Stimulated activated CD4-positive, alpha-beta T cell treated with anti-CD3 and anti-CD28 coated beads, Interleukin-1b, Interleukin-23, amount 100 ng/mL, for 48 hours (primary cell): ENCODE results near the gene MDFIC2.
"Not testable (repeated sequence)": the region's sequence is repeated elsewhere in the genome, so short reads cannot be mapped to it uniquely, and the experiment has no call there.

Experiments used
- DNase-seq: peaks from one replicate; pipeline ENCODE4 v3.0.0-alpha.2; 2020

The MDFIC2 gene

GRCh38 chr3:70250492-70250891, 61.9 kb downstream of the MDFIC2 start:
- no peak for DNase-seq

- no peak for DNase-seq
These were observed 62.8 kb downstream of the MDFIC2 start for GRCh38 chr3:70249509-70250160.

- no peak for DNase-seq
These were observed 63.6 kb downstream of the MDFIC2 start for GRCh38 chr3:70248856-70249255.

GRCh38 chr3:70247955-70248354, 64.5 kb downstream of the MDFIC2 start:
- no peak for DNase-seq

- no peak for DNase-seq
These were observed 66.5 kb downstream of the MDFIC2 start for GRCh38 chr3:70245746-70246525.

- no peak for DNase-seq
These were observed 68.0 kb downstream of the MDFIC2 start for GRCh38 chr3:70244422-70244821.

GRCh38 chr3:70242297-70242882, 70.0 kb downstream of the MDFIC2 start:
- no peak for DNase-seq

GRCh38 chr3:70233812-70234211, 78.6 kb downstream of the MDFIC2 start:
- DNase-seq = no peak

- no peak for DNase-seq
These were observed 79.3 kb downstream of the MDFIC2 start for GRCh38 chr3:70233112-70233511.

GRCh38 chr3:70231266-70231701, 81.2 kb downstream of the MDFIC2 start:
- no peak for DNase-seq

GRCh38 chr3:70227437-70227836, 85.0 kb downstream of the MDFIC2 start:
- DNase-seq = no peak

- no peak for DNase-seq
These were observed 87.3 kb downstream of the MDFIC2 start for GRCh38 chr3:70225146-70225545.

GRCh38 chr3:70224337-70224736, 88.1 kb downstream of the MDFIC2 start:
- no peak for DNase-seq

- no peak for DNase-seq
These were observed 94.0 kb downstream of the MDFIC2 start for GRCh38 chr3:70218471-70218870.

GRCh38 chr3:70211274-70211673, 101.2 kb downstream of the MDFIC2 start:
- not testable (repeated sequence) for DNase-seq

- no peak for DNase-seq
These were observed 110.5 kb downstream of the MDFIC2 start for GRCh38 chr3:70201975-70202374.

GRCh38 chr3:70189884-70190473, 122.5 kb downstream of the MDFIC2 start:
- no peak for DNase-seq

- no peak for DNase-seq
These were observed 126.2 kb downstream of the MDFIC2 start for GRCh38 chr3:70186221-70186620.

- DNase-seq = no peak
These were observed 126.8 kb downstream of the MDFIC2 start for GRCh38 chr3:70185661-70186060.

- DNase-seq = no peak
These were observed 128.5 kb downstream of the MDFIC2 start for GRCh38 chr3:70183781-70184504.

GRCh38 chr3:70182166-70182565, 130.3 kb downstream of the MDFIC2 start:
- no peak for DNase-seq

- no peak for DNase-seq
These were observed 131.8 kb downstream of the MDFIC2 start for GRCh38 chr3:70180664-70181063.

- no peak for DNase-seq
These were observed 133.3 kb downstream of the MDFIC2 start for GRCh38 chr3:70179111-70179510.
